Activated T-cell treated with anti-CD3 and anti-CD28 coated beads for 48 hours (primary cell): ENCODE data around the gene PLXNA1.

Experiments used
- DNase-seq: peaks from one replicate; pipeline ENCODE4 v3.0.0-alpha.2; 2020; ENCODE audit warnings: low read depth

The PLXNA1 gene

DNA sequence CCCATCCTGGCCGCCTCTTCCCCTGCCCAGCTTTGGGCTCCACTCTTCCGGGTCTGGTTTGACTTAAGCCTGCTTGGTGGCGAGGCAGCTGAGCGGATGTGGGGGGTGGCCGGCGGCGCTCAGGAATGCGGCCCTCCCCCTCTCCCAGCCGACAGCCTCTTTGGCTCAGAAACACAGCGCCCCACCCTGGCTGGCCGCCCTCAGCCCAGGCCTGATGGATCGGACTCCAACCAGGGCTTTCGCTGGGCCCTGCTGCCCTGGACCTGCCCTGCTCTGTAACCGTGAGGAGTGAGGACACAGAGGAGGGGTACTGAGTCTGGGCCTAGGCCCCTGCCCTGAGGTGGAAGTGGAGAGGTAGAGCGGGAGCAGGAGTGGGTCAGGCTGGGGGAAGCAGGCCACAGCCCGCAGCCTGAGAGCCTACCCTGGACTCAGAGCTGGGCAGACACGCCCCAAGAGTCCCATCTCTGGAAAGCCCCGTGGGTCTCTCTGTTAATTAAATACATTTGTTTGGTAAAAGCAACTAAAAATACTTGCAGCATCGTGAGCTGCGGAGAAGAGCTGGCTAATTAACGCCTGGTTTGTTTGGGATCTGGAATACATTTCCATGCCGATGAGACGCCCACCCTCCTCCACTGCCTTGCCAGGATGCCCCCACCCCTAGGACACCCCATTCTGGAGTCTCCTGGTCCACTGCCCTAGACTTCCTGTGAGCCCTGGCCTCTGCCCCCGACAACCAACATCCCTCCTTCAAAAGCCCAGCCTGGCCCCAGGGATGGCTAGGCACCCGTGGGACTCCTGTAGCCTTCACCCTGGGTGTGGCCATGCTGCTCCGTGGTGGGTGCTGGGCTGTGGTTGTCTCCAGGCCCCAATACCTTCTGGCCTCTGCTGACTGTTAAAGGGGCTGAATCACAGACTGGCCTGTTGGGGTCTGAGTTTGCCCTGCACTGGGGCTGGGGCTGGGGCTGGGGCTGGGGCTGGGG lies 19.6 kb downstream of the PLXNA1 start:
- no peak for DNase-seq

DNA sequence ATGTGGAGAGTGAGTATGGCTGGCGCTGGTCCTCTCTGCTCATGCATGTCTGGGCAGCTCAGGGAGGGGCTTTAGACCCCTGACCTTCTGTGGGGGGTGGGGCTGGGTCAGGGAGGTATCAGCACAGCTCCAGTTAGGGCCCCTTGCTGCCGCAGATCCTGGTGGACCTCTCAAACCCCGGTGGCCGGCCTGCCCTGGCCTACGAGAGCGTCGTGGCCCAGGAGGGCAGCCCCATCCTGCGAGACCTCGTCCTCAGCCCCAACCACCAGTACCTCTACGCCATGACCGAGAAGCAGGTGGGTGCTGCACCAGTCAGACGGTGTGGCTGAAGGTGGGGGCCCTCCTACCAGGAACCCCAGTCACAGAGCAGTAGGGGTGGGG lies 20.2 kb downstream of the PLXNA1 start:
- DNase-seq: no peak

DNA sequence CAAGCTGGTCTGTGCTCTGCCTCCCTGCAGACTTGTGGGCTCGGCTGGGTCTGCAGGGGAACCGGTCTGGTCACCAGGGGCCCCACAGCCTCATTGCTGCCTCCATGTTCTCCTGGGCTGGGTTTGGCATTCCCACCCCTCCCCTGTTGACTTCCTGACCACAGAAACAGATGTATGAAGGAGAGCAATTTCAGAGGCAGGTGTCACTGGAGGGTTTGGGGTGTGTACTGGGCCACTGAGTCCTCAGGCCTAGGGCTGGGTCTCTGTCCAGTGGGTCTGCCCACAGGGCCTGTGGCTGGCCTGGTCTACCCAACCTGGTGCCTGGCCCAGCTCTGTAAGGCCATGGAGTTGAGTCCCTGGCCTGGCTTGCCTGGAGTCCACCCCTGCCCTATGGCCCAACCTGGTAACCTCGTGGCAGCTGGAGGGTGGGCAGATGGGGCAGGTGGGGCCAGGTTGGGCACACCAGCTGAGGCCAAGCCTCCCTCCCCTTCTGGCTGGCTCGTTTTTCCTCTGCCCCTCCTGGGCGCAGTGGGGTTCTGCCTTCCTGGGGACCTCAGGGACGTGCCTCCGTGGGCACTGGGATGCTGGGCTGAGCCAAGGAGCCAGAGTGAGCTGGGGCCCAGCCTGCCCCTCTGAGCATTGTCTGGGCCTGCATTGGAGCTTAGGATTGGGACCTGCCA lies 20.8 kb downstream of the PLXNA1 start:
- DNase-seq: no peak

DNA sequence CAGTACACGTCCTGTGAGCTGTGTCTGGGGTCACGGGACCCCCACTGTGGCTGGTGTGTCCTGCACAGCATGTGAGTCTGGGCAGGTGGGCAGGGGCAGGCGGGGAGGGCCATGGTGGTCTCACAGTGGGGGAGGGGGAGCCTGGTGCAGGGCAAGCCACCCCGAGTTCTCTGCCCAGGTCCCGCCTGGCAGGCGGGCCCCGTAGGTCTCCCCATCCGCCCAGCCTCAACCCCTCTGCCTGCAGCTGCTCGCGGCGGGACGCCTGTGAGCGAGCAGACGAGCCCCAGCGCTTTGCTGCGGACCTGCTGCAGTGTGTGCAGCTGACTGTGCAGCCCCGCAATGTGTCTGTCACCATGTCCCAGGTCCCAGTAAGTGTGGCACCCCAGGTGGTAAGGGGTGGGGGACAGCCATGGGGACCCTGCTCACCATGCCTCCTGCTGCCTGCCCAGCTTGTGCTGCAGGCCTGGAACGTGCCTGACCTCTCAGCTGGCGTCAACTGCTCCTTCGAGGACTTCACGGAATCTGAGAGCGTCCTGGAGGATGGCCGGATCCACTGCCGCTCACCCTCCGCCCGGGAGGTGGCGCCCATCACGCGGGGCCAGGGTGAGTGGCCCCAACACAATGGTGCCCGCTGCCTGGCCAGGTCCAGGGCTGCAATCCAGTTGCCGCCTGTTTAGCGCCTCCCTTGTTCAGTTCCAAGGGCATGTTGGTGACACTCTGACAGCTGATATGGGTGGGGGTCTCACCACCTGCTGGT lies 21.9 kb downstream of the PLXNA1 start:
- no peak for DNase-seq

DNA sequence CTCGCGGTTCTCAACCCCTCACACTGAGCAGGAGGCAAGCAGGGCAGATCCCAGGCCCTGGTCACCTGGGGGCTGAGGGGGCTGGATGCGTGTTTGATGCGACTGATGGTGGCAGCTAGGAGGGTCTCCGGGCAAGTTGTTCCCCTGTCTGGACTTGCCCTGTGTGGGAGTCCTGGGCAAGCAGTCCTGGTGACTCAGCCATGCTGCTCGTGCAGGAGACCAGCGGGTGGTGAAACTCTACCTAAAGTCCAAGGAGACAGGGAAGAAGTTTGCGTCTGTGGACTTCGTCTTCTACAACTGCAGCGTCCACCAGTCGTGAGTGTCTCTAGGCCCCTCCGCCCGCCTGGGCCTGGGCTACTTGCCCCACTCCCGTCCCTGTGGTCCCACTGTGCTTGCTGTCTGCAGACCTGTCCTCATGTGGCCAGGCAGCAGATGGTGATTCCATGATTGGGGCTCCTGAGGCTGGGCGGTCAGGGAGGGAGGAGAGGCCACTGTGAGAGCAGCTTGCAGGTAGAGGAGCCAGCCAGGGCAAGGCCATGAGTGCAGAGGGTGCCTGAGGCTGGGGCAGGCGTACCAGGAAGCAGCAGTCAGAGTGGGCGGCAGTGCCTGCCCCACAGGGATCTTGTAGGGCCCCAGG lies 23.1 kb downstream of the PLXNA1 start:
- no peak for DNase-seq

DNA sequence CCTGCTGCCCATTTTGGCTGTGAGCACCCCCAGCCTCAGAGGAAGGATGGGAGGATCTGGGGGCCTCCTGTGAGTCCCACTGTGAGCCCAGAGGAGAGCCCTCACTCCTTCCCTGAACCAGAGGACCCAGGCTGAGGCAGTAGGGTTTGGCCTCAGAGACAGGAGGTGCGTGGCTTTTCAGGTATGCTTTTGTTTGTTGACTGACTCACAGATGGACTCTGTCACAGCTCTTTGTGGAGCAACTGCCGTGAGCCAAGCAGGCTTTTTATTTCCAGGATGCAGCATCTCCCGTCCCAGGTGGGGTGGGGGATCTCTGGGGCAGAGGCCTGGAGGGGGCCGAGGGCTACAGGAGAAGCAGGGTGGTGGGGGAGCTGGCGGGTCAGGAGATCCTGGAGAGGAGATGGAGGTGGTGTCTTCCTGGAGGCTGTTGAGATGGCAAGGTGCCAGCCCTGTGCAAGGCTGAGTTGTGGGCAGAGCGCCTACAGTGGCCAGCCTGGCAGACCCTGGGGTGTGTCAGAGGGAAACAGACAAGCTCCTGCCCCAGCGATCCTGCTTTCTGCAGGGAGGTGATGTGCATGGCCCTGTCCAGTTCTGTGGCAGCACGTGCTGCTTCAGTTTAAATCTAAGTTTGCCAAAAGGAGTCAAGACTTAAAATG lies 24.0 kb downstream of the PLXNA1 start:
- DNase-seq: no peak

DNA sequence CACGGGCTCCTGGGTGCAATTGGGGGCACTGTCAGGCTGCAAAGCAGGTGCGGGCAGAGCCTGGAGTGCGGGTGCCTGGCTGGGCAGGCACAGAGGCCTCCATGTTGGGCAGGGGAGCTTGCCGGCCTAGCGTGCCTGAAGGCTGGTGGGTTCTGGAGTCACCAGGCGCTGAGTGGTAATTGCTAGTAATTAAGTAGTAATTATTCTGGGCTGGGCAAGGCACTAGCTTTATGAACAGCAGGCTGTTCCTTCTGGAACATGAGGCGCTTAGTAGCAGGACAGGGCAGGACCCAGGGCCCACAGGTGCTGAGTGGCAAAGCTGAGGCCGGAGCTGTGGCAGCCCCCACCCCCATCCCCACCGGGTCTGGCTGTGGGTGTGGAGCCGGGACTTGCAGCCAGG lies 25.3 kb downstream of the PLXNA1 start:
- DNase-seq: no peak

DNA sequence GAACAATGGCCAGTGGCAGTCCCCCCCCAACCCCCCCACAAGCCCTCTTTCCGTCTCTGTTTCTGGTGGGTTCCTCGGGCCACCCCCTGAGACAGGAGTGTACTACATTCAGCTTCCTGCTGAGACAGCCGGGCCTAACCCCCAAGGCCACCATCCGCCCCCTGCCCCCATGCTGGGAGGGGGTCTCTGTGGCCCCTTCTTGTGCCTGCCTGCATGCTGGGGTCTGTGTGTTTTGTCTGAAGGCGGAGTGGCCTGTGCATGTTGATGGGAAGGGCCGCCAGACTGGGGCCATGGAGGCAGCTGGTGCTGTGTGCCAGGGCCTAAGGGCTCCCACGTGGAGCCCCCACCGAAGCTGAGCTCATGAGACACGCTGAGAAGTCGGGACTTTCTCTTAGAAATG lies 26.6 kb downstream of the PLXNA1 start:
- no peak for DNase-seq

DNA sequence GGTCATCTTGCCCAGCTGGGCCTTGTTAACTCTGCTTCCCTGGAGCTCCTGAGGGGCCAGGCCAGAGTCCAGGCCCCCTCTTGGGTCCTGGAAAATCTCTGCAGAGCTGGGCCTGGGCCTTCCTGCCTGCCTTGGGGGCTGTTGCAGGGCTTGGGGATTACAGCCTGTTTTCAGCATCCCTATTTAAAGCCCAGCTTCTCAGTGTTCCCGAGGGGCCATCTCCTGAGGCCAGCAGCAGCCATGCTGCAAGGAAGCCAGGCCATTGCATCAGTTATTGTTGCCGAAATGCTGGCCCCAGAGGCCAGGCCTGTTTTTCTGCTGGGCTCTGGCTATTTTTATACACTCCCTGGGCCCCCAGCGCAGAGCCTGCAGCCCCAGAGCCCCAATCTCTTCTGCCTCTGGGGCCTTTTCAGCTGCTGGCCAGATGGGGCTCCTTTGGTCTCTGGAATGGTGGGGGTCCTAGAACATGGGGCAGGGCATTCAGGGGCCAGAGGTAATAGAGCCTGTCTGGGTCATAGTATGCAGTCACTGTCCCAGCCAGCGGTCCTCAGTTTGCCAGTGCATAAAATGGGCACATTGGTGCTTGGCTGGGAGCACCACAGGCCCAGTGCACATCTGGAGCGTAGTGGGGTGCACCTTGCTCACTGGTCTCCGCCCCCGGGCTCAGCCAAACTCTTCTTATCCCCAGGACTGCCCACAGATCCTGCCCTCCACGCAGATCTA lies 28.5 kb downstream of the PLXNA1 start:
- DNase-seq: no peak

DNA sequence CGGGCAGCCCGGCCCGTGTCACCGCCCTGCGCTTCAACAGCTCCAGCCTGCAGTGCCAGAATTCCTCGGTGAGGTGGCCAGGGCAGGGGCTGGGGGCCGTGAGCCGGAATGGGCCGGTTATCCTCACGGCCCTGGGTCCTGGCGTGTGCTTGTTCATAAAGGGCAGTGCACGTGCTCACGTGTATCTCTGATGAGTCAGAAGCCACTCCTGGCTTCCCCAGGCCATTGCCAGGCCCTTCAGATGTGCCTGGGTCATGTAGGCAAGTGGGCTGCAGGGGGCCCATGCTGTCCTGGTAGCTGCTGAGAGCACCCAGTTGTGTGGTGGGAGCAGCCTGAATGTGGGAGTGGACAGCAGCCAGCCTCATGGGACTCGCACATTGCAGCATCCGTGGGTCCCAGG lies 29.2 kb downstream of the PLXNA1 start:
- DNase-seq: no peak

DNA sequence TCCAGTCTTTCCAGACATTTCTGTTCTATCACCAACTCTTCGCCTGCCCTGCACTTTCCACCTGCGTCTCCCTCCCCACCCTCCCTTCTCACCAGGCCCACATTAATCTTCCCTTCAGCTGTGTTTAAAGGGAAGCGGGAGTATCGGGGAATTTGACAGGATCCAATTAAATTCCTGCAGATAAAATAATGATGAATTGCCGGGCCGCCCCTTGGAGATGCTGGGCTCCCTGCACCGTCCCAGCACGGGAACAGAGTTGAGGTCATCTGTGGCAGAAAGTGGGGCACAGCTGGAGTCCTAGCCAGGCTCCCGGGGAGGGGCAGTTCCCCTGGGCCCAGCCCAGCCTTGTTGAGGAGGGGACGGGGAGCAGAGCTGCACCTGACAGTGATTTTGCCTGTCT lies 30.3 kb downstream of the PLXNA1 start:
- no peak for DNase-seq

DNA sequence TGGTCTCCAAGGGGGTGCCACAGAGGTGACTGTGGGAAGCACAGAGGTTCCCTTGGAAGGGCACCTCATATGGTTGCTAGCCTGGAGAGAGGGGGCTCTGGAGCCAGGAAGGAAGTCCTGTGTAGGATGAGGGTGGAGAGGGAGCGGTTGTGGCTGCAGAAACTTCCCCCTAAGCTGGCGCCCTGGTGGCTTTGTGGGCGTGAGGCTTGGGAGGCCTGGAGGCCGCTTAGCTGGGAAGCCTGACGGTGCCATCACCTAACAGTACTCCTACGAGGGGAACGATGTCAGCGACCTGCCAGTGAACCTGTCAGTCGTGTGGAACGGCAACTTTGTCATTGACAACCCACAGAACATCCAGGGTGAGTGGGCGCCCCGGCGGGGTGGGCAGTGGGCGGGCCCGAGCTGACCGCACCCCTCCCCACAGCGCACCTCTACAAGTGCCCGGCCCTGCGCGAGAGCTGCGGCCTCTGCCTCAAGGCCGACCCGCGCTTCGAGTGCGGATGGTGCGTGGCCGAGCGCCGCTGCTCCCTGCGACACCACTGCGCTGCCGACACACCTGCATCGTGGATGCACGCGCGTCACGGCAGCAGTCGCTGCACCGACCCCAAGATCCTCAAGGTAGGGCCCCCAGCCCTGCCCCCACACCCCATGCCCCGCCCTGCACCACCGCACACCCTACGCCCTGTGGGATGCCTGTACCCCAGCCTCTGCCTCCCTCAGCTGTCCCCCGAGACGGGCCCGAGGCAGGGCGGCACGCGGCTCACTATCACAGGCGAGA lies 31.0 kb downstream of the PLXNA1 start:
- DNase-seq: no peak

DNA sequence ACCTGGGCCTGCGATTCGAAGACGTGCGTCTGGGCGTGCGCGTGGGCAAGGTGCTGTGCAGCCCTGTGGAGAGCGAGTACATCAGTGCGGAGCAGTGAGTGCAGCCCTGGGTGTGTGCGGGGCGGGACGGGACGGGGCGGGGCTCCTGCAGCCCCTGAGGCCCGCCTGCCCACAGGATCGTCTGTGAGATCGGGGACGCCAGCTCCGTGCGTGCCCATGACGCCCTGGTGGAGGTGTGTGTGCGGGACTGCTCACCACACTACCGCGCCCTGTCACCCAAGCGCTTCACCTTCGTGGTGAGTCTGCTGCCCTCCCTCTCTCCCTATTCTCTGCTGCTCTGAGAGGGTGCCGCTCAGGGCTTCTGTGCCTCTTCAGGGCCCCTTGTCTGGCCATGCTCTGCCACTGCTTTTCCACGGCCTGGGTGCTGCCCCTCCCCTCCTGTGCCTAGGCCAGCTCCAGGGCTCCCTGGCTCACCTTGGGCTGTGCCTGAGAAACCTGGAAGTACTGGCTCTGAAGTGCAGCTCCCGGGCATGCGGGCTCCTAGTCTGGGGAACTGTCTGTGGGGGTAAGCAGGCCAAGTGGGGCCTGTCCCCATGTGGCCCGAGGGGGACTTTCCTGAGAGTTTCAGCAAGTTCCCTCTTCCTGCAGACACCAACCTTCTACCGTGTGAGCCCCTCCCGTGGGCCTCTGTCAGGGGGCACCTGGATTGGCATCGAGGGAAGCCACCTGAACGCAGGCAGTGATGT lies 31.8 kb downstream of the PLXNA1 start:
- no peak for DNase-seq

DNA sequence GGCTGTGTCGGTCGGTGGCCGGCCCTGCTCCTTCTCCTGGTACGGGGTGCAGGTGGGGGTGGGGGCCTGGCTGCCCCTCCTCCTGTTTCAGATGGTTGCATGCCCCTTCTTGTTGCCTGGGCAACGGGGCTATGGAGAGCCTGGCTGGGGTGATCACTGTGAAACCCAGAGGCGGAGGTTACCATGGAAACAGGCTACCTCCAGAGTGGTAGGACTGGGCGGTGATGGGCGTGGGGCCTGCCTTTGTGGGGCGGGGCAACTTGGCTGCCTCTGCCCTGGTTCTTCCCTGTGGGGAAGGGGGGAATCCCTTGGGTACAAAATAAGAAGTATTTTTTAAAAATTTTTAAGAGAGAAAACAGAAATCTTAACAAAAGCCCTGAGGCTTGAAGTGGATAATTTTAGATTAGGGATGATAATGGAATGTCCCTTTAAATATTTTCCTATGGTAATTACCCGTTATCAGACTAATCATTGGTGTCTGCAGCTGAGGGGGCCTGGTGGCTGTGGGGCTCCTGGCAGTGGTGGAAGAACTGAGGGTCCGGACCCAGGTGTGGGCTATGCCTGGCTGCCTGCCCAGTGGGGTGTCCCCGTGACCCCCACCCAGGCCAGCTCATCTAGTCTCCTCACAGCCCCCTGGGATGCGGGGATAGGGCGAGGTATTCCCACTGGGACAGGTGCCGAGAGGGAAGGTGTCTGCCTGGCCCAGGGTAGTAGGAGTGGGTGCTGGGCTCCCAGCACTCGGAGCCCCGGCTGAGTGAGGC lies 32.5 kb downstream of the PLXNA1 start:
- no peak for DNase-seq

DNA sequence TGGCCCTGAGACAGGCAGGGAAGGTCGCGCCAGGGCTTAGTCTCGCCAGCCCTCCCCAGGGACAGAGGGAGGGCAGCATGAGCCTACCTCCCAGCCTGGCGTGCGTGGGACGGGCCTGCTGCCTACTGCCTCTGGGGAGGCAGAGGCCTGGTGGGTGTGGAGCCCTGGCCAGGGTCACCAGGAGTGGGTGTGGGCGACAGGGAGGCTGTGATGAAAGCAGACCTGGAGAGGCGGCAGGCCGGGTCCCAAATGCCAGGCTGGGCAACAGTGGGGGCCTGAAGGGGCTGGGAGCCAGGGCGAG lies 33.1 kb downstream of the PLXNA1 start:
- DNase-seq: no peak

DNA sequence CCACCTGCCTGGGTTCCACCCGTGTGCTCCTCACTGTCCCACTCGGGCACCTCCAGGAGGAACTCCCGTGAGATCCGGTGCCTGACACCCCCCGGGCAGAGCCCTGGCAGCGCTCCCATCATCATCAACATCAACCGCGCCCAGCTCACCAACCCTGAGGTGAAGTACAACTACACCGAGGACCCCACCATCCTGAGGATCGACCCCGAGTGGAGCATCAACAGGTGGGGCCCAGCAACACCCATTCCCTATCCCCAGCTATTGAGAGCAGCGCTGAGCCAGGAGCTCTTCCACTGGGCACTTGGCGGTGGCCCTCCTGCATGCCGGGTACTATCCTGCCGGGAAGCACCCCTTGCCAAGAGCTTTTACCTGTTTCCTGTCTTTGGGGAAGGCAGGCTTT lies 33.5 kb downstream of the PLXNA1 start:
- no peak for DNase-seq

DNA sequence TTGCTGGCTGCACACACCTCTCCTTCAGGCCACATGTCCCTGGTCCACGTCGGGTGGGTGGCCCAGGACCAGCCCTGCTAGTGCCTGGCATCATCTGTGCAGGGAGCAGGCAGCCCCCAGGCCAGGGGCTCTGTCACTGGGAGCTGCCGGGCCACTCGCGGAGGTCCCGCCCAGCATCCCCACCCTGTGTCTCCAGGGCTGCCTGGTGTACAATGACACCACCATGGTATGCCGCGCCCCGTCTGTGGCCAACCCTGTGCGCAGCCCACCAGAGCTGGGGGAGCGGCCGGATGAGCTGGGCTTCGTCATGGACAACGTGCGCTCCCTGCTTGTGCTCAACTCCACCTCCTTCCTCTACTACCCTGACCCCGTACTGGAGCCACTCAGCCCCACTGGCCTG lies 34.3 kb downstream of the PLXNA1 start:
- no peak for DNase-seq

DNA sequence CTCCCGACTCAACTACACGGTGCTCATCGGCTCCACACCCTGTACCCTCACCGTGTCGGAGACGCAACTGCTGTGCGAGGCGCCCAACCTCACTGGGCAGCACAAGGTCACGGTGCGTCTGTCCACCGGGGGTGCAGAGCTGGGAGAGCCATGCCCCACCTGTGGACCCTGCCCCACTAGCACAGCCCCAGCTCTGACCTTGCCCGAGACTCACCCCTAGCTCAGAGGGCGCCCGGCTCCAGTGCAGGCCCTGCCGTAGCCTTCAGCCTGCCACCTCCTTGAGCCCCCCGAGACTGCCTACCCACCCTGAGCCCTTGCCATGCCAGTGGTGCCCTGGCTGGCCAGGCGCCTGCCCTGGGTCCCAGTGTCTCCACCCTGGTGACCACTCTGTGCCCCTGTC lies 34.9 kb downstream of the PLXNA1 start:
- DNase-seq: no peak

DNA sequence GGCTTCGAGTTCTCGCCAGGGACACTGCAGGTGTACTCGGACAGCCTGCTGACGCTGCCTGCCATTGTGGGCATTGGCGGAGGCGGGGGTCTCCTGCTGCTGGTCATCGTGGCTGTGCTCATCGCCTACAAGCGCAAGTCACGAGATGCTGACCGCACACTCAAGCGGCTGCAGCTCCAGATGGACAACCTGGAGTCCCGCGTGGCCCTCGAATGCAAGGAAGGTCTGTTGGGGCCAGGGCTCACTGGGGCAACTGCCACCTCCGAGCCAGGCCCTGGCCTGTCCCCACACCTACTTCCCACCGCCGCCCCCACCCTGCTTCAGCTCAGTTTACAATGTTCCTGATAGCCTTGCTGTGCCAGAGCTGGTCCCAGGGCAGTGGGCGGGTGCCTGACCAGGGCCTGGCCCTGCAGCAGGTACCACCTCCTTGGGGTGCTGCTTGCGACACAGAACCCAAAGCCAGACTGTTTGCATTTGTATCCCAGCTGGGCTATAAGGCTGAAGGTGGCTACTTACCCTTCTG lies 35.5 kb downstream of the PLXNA1 start:
- DNase-seq: no peak
